HG03175 (cell line): ENCODE data around the gene ANTXRL.
"Not testable (repeated sequence)": the region's sequence is repeated elsewhere in the genome, so short reads cannot be mapped to it uniquely, and the experiment has no call there.

Experiments used
- ATAC-seq: cut with Tn5 transposase; IDR thresholded peaks from one replicate; pipeline ENCODE4 v1.9.1; 2021; ENCODE audit warnings: mild to moderate bottlenecking, moderate library complexity; ENCODE audit not compliant: unreplicated experiment

The ANTXRL gene

DNA sequence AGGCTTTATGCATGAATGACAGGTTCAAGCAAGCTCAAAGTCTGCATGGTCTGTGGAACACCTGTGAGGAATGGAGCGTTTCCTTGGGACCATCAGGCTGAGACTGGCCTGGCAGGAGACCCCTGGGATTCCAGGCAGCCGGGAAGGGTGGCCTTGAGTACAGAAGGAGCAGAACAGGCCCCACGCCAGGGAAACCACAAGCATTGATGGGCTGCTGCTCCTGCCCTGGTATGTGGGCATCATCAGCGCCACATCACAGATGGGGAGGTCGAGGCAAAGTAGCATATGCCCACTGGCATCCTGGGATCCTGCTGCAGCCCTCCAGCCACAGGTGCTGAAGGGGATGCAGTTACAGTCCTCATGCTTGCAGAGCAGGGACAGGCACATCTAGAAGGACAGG, 40.9 kb downstream of the ANTXRL start:
- no peak for ATAC-seq

- no peak for ATAC-seq
Measured at GRCh38 chr10:46328853-46329689, 42.3 kb downstream of the ANTXRL start.

DNA sequence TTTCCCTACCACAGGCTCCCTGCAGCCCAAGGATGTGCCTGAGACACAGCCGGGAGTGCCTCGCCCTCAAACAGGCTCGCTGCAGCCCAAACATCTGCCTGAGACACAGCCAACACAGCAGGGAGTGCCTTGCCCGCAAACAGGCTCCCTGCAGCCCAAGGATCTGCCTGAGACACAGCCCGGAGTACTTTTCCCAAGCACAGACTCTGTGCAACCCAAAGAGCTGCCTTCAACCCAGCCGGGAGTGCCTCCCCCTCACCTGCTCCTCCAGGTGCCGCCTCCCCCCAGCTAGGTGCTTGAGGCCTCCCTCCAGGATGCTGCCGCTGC, 42.9 kb downstream of the ANTXRL start:
- no peak for ATAC-seq

DNA sequence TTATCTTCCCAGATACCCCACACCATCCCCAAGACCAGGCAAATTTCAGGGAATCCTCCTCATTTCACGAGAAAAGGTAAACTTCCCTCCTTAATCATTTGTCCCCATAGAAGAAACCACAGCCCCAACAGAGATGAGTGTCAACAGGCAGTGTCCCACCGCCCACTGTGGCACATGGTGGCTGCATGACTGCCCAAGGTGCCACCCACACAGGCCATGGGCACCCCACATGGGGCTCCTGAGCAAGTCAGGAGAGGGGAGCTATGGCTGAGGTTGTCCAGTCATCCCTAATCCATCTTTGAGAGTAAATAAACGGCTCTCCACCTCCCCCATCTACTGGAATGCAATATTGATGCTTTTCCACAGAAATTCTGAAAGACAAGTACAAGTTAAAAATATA, 44.1 kb downstream of the ANTXRL start:
- no peak for ATAC-seq

- not testable (repeated sequence) for ATAC-seq
Measured at GRCh38 chr10:46365484-46365883, 78.7 kb downstream of the ANTXRL start.

GRCh38 chr10:46367209-46367608, 80.4 kb downstream of the ANTXRL start:
- ATAC-seq: not testable (repeated sequence)

- not testable (repeated sequence) for ATAC-seq
Measured at GRCh38 chr10:46367666-46368240, 81.0 kb downstream of the ANTXRL start.

GRCh38 chr10:46368956-46369355, 82.2 kb downstream of the ANTXRL start:
- ATAC-seq: not testable (repeated sequence)

DNA sequence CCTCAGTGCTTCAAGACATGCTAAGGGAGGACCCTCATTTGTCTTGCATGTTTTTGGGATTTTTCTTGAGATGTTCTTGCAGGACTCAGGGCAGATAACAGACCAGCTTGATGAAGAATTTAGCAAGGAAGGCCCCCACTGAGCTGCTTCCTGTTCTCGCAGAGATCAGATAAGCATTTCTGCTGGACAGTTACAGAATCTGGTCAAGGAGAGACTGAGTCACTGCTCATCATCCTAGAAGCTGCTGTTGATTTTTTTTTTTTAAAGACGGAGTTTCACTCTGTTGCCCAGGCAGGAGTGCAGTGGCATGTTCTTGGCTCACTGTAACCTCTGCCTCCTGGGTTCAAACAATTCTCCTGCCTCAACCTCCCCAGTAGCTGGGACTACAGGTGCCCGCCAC, 87.6 kb downstream of the ANTXRL start:
- not testable (repeated sequence) for ATAC-seq

- not testable (repeated sequence) for ATAC-seq
Measured at GRCh38 chr10:46375406-46375805, 88.6 kb downstream of the ANTXRL start, which contains the start of gene ANXA8L1. Gene ANXA8L1 (plus strand): TSS chr10:46375776. CDS start chr10:46375852, 76 bp downstream.

- ATAC-seq: not testable (repeated sequence)
Measured at GRCh38 chr10:46377022-46377421, 90.2 kb downstream of the ANTXRL start.

- not testable (repeated sequence) for ATAC-seq
Measured at GRCh38 chr10:46377651-46378050, 90.9 kb downstream of the ANTXRL start.

DNA sequence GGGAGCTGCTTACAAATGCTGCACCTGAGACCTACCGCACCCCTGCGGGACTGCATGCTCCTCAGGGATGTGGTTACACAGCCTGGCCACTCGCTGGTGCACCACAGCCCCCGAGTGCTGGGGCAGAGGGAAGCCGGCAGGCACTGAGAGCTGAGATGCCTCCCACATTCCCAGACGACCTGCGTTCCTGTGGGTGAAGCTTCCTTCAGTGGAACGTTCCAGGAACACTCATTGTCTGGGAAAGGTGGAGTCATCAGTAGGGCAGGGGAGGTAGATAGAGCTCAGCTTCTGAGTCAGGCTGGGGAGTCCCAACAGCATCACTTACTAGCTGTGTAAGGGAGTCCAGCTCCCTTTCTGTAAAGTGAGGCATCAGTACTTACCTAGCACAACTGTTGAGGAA, 91.3 kb downstream of the ANTXRL start:
- ATAC-seq: not testable (repeated sequence)

GRCh38 chr10:46379233-46379848, 92.5 kb downstream of the ANTXRL start:
- not testable (repeated sequence) for ATAC-seq
